H9 (cell line): Measurements from ENCODE around the gene DNM2. TPM values are rescaled to one million over a fixed set of nuclear protein-coding genes. Genes with fewer than 3 reads are reported as not detected.

ENCODE experiments used
- DNase-seq: peaks from one replicate; pipeline ENCODE4 v3.0.0-alpha.2; 2017
- H2AFZ ChIP-seq: one replicate; pipeline ENCODE4 v1.6.1; 2013; ENCODE audit warnings: mild to moderate bottlenecking, low read length, control low read depth, moderate library complexity
- H2AK5ac ChIP-seq: 2 replicates; pipeline ENCODE4 v1.6.1; 2013; ENCODE audit warnings: low read length, control low read depth, mixed read lengths; ENCODE audit not compliant: insufficient read length
- H2BK120ac ChIP-seq: one replicate; pipeline ENCODE4 v1.6.1; 2013; ENCODE audit warnings: low read depth, mild to moderate bottlenecking, low read length, control low read depth, inconsistent platforms; ENCODE audit not compliant: poor library complexity, severe bottlenecking
- H2BK12ac ChIP-seq: 2 replicates; pipeline ENCODE4 v1.6.1; 2013; ENCODE audit warnings: low read length, control low read depth, mixed read lengths, low read depth; ENCODE audit not compliant: insufficient read length
- H2BK15ac ChIP-seq: 2 replicates; pipeline ENCODE4 v1.6.1; 2013; ENCODE audit warnings: low read depth, low read length, control low read depth
- H2BK20ac ChIP-seq: one replicate; pipeline ENCODE4 v1.6.1; 2013; ENCODE audit warnings: low read depth, mild to moderate bottlenecking, low read length, control low read depth, inconsistent platforms; ENCODE audit not compliant: poor library complexity, severe bottlenecking
- H2BK5ac ChIP-seq: 2 replicates; pipeline ENCODE4 v1.6.1; 2013; ENCODE audit warnings: low read length, control low read depth, mixed read lengths; ENCODE audit not compliant: insufficient read length
- H3K14ac ChIP-seq: 2 replicates; pipeline ENCODE4 v1.6.1; 2013; ENCODE audit warnings: low read length, control low read depth; ENCODE audit not compliant: insufficient read depth
- H3K18ac ChIP-seq: 2 replicates; pipeline ENCODE4 v1.6.1; 2013; ENCODE audit warnings: low read depth, mild to moderate bottlenecking, mixed read lengths, low read length, control low read depth; ENCODE audit not compliant: insufficient read length
- H3K23ac ChIP-seq: 2 replicates; pipeline ENCODE4 v1.6.1; 2013; ENCODE audit warnings: low read length, control low read depth, mixed read lengths, low read depth; ENCODE audit not compliant: insufficient read length
- H3K23me2 ChIP-seq: 2 replicates; pipeline ENCODE4 v1.6.1; 2013; ENCODE audit warnings: low read depth, mild to moderate bottlenecking, mixed read lengths, low read length, control low read depth; ENCODE audit not compliant: insufficient read length, poor library complexity, severe bottlenecking
- H3K27ac ChIP-seq: 2 replicates; pipeline ENCODE4 v1.5.1; 2013; ENCODE audit warnings: low read length, control low read depth, mixed read lengths, low read depth; ENCODE audit not compliant: insufficient read length
- H3K27me3 ChIP-seq: 2 replicates; pipeline ENCODE4 v1.6.1; 2013; ENCODE audit warnings: low read length, control low read depth, inconsistent platforms; ENCODE audit not compliant: insufficient read depth
- H3K4ac ChIP-seq: 2 replicates; pipeline ENCODE4 v1.6.1; 2013; ENCODE audit warnings: low read depth, mild to moderate bottlenecking, control low read depth, inconsistent platforms, low read length, moderate library complexity
- H3K4me1 ChIP-seq: 2 replicates; pipeline ENCODE4 v1.6.1; 2013; ENCODE audit warnings: low read length, control low read depth, inconsistent platforms; ENCODE audit not compliant: insufficient read depth
- H3K4me2 ChIP-seq: 2 replicates; pipeline ENCODE4 v1.6.1; 2013; ENCODE audit warnings: low read length, control low read depth, mixed read lengths; ENCODE audit not compliant: insufficient read length, insufficient read depth
- H3K56ac ChIP-seq: 2 replicates; pipeline ENCODE4 v1.6.1; 2013; ENCODE audit warnings: low read depth, mild to moderate bottlenecking, mixed read lengths, low read length, control low read depth; ENCODE audit not compliant: insufficient read length
- H3K79me1 ChIP-seq: 2 replicates; pipeline ENCODE4 v1.6.1; 2013; ENCODE audit warnings: low read depth, mild to moderate bottlenecking, moderate library complexity, low read length, control low read depth, inconsistent platforms; ENCODE audit not compliant: insufficient read depth, poor library complexity, severe bottlenecking
- H3K79me2 ChIP-seq: 2 replicates; pipeline ENCODE4 v1.6.1; 2013; ENCODE audit warnings: low read length, control low read depth, inconsistent platforms; ENCODE audit not compliant: insufficient read depth
- H3K9ac ChIP-seq: 2 replicates; pipeline ENCODE4 v1.6.1; 2013; ENCODE audit warnings: low read length, control low read depth, mixed read lengths; ENCODE audit not compliant: insufficient read length; ENCODE audit errors: extremely low read depth
- H3K9me3 ChIP-seq: one replicate; pipeline ENCODE4 v1.6.1; 2013; ENCODE audit warnings: low read depth, low read length, inconsistent platforms; ENCODE audit not compliant: control insufficient read depth
- H3T11ph ChIP-seq: one replicate; pipeline ENCODE4 v1.6.1; 2013; ENCODE audit warnings: mild to moderate bottlenecking, low read length, control low read depth, inconsistent platforms
- H4K20me1 ChIP-seq: one replicate; pipeline ENCODE4 v1.6.1; 2013; ENCODE audit not compliant: control insufficient read depth, insufficient read length, insufficient read depth
- H4K5ac ChIP-seq: 2 replicates; pipeline ENCODE4 v1.6.1; 2013; ENCODE audit warnings: low read depth, mild to moderate bottlenecking, mixed read lengths, low read length, control low read depth; ENCODE audit not compliant: insufficient read length
- H4K8ac ChIP-seq: replicated peaks from 2 replicates; pipeline ENCODE4 v1.6.1; 2013; ENCODE audit warnings: low read length, control low read depth, mixed read lengths, low read depth; ENCODE audit not compliant: insufficient read length
- H4K91ac ChIP-seq: 2 replicates; pipeline ENCODE4 v1.6.1; 2013; ENCODE audit warnings: low read depth, mild to moderate bottlenecking, moderate library complexity, mixed read lengths, low read length, control low read depth; ENCODE audit not compliant: insufficient read length
- H3K27ac Mint-ChIP-seq, 3 experiments: 2 replicates in 2 of 3; 3 replicates in 1 of 3; pipeline ENCODE4 v1.8.0; 2020 to 2021; ENCODE audit warnings: mixed read lengths in 3 of 3, mild to moderate bottlenecking in 1 of 3, moderate library complexity in 1 of 3
- H3K27me3 Mint-ChIP-seq: 2 replicates; pipeline ENCODE4 v1.8.0; 2021; ENCODE audit warnings: low read depth, mild to moderate bottlenecking, moderate library complexity, mixed read lengths
- H3K36me3 Mint-ChIP-seq, 3 experiments: 2 replicates in 2 of 3; 3 replicates in 1 of 3; pipeline ENCODE4 v1.8.0; 2020 to 2021; ENCODE audit warnings: low read depth in 3 of 3, mixed read lengths in 3 of 3; ENCODE audit not compliant: insufficient read depth in 1 of 3
- H3K4me1 Mint-ChIP-seq, 2 experiments: 2 replicates each; pipeline ENCODE4 v1.8.0; 2020; ENCODE audit warnings: mixed read lengths in 2 of 2
- H3K4me3 Mint-ChIP-seq, 2 experiments: 2 replicates in 1 of 2; 3 replicates in 1 of 2; pipeline ENCODE4 v1.8.0; 2020 to 2021; ENCODE audit warnings: mild to moderate bottlenecking in 2 of 2, mixed read lengths in 2 of 2, moderate library complexity in 1 of 2
- H3K9me3 Mint-ChIP-seq, 2 experiments: 2 replicates in 1 of 2; 3 replicates in 1 of 2; pipeline ENCODE4 v1.8.0; 2020; ENCODE audit warnings: mild to moderate bottlenecking in 2 of 2, mixed read lengths in 2 of 2, moderate library complexity in 1 of 2
- WGBS: extraction: QIAGEN DNeasy Blood & Tissue Kit; methylation state at CpG from one replicate; pipeline ENCODE4 v1.1.7; 2013; ENCODE audit warnings: missing lambda C conversion rate, low lambda C conversion rate, mixed read lengths; ENCODE audit not compliant: insufficient read length; ENCODE audit errors: extremely low coverage; 5-methylcytosine and 5-hydroxymethylcytosine counted together
- total RNA-seq: library from RNA; stranded (reverse); gene quantifications from 2 replicates; pipeline ENCODE4 v1.2.1, GENCODE V29; 2021
- TF ChIP-seq, protein P1 (sequence below): fragments of 200-600 bp; sonication (generic); conservative IDR thresholded peaks from 3 replicates; pipeline ENCODE4 v1.8.0; 2021; ENCODE audit warnings: antibody characterized with exemption, mild to moderate bottlenecking

The DNM2 gene
- total RNA-seq, 1 experiment from 2014 or later = 152 TPM

DNA sequence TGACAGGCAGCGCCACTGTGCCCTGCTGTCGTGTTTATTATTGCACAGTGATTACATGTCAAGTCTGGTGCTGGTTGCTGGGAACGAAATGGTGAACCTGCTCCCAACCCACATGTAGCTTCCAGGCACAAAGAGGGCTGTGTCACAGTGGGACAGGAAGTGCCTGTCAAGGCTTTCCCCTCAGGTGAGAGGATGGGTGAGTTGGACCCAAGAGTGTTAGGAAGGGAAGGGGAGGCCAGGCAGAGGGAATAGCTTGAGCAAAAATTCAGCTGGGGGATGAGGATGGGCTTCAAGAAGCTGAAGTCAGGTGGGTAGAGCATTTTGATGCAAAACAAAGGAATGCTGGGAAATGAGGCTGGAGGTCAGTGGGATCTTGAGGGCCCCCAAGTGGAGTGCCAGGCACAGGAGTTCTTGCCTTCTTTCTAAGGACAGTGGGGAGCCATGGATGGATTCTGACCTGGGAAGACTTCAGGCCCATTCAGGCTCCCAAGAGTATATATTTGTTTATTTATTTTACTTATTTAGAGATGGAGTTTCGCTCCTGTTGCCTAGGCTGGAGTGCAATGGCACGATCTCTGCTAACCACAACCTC, 25.1 kb upstream of the DNM2 start:
- no peaks in the 10 kb centered on the region for H3K27me3 ChIP-seq
- H3K9ac ChIP-seq = no peak overlapping the region
- H3T11ph ChIP-seq = no peak overlapping the region
- H4K91ac ChIP-seq = no peak overlapping the region
- DNase-seq = peak; percentile 54
- H4K8ac ChIP-seq = no peak overlapping the region
- no peak overlapping the region for H3K14ac ChIP-seq
- no peak overlapping the region for H2BK120ac ChIP-seq
- no peak overlapping the region for H2AFZ ChIP-seq
- H3K9me3 Mint-ChIP-seq = no peaks in the 10 kb centered on the region; a peak in 1 of 5 replicates
- H3K36me3 Mint-ChIP-seq = peaks cover 32 to 52% (median 49%) of the 10 kb centered on the region in 3 experiments; a peak in 6 of 7 replicates
- H3K56ac ChIP-seq = no peak overlapping the region
- H2BK20ac ChIP-seq = no peak overlapping the region
- no peak overlapping the region for H3K27ac ChIP-seq
- H3K4me1 ChIP-seq = no peaks in the 10 kb centered on the region
- peaks cover 17% of the 10 kb centered on the region for H3K27me3 Mint-ChIP-seq
- H3K79me1 ChIP-seq = no peaks in the 10 kb centered on the region
- H3K4me2 ChIP-seq = no peak overlapping the region
- TF ChIP-seq, protein P1, sequence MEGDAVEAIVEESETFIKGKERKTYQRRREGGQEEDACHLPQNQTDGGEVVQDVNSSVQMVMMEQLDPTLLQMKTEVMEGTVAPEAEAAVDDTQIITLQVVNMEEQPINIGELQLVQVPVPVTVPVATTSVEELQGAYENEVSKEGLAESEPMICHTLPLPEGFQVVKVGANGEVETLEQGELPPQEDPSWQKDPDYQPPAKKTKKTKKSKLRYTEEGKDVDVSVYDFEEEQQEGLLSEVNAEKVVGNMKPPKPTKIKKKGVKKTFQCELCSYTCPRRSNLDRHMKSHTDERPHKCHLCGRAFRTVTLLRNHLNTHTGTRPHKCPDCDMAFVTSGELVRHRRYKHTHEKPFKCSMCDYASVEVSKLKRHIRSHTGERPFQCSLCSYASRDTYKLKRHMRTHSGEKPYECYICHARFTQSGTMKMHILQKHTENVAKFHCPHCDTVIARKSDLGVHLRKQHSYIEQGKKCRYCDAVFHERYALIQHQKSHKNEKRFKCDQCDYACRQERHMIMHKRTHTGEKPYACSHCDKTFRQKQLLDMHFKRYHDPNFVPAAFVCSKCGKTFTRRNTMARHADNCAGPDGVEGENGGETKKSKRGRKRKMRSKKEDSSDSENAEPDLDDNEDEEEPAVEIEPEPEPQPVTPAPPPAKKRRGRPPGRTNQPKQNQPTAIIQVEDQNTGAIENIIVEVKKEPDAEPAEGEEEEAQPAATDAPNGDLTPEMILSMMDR = no peak
- no peak overlapping the region for H4K5ac ChIP-seq
- H3K27ac Mint-ChIP-seq = peak overlapping the region; percentile 62 to 92 (median 87); a peak in 5 of 7 replicates
- WGBS = no CpG with 5 or more reads among the region's 5 CpGs
- no peaks in the 10 kb centered on the region for H4K20me1 ChIP-seq
- H2BK12ac ChIP-seq = no peak overlapping the region
- H2BK15ac ChIP-seq = no peak overlapping the region
- H3K18ac ChIP-seq = no peak overlapping the region
- H2AK5ac ChIP-seq = no peak overlapping the region
- no peak overlapping the region for H3K4me3 Mint-ChIP-seq
- no peak overlapping the region for H3K4ac ChIP-seq
- H2BK5ac ChIP-seq = no peak overlapping the region
- no peaks in the 10 kb centered on the region for H3K23me2 ChIP-seq
- H3K79me2 ChIP-seq = no peaks in the 10 kb centered on the region
- H3K9me3 ChIP-seq = no peaks in the 10 kb centered on the region
- no peak overlapping the region for H3K23ac ChIP-seq
- H3K4me1 Mint-ChIP-seq = peaks cover 27 to 32% of the 10 kb centered on the region in 2 experiments
